Transverse colon (tissue), 4 donors: Measurements from ENCODE around the gene IFT74. TPM values are rescaled to one million over a fixed set of nuclear protein-coding genes. Genes with fewer than 3 reads are reported as not detected.

Experiments used
- DNase-seq: peaks from one replicate; pipeline ENCODE4 v3.0.0-alpha.2; 2019
- H3K27ac ChIP-seq, 4 donors: fragments of 200-600 bp; sonication (generic); 2 replicates each; pipeline ENCODE4 v1.5.1; 2016 to 2018; ENCODE audit warnings: inconsistent platforms in 4 of 4
- H3K27me3 ChIP-seq: fragments of 200-600 bp; sonication (generic); 2 replicates; pipeline ENCODE4 v1.5.1; 2017; ENCODE audit warnings: inconsistent platforms
- H3K36me3 ChIP-seq, 4 donors: fragments of 200-600 bp; sonication (generic); 2 replicates each; pipeline ENCODE4 v1.5.1; 2017 to 2019; ENCODE audit warnings: inconsistent platforms in 4 of 4
- H3K4me1 ChIP-seq, 4 donors: fragments of 200-600 bp; sonication (generic); 2 replicates each; pipeline ENCODE4 v1.5.1; 2017 to 2020; ENCODE audit warnings: inconsistent platforms in 4 of 4
- H3K4me3 ChIP-seq, 4 donors: fragments of 200-600 bp; sonication (generic); 1 replicate in 1 of 4; 2 replicates in 3 of 4; pipeline versions ENCODE4 v1.5.1 to v1.6.1; 2017 to 2019; ENCODE audit warnings: inconsistent platforms in 4 of 4
- H3K9me3 ChIP-seq, 2 donors: fragments of 200-600 bp; sonication (generic); 2 replicates each; pipeline ENCODE4 v1.5.1; 2017 to 2019; ENCODE audit warnings: inconsistent platforms in 2 of 2
- EP300 ChIP-seq: sonication (generic); formaldehyde crosslinking; IDR thresholded peaks from one replicate; pipeline ENCODE4 v1.6.1; 2017; ENCODE audit warnings: antibody characterized with exemption, low read depth
- POLR2A ChIP-seq: fragments of 450-650 bp; IDR thresholded peaks from one replicate; pipeline ENCODE4 v1.6.1; 2016; ENCODE audit warnings: antibody characterized with exemption, mild to moderate bottlenecking, moderate library complexity
- POLR2AphosphoS5 ChIP-seq, 3 donors: sonication (generic); formaldehyde crosslinking; IDR thresholded peaks; one replicate each; pipeline ENCODE4 v1.6.1; 2016; ENCODE audit warnings: antibody characterized with exemption in 3 of 3
- WGBS, 2 donors: methylation state at CpG; one replicate each; pipeline ENCODE4 v1.1.5; 2018; ENCODE audit warnings: low coverage in 1 of 2; 5-methylcytosine and 5-hydroxymethylcytosine counted together
- in situ Hi-C, 4 donors: fragments of 200-750 bp; cut with MboI; loops; one replicate each; pipeline versions ENCODE4 v1.15.0 to v1.15.1; 2017; ENCODE audit warnings: low sequenced_read_pairs in 3 of 4, low pct_ligation_motif_present in 1 of 4, low pct_unique_long_range_greater_than_20kb in 1 of 4
- intact Hi-C: fragments of 100-400 bp; cut with DNase I; formaldehyde crosslinking; loops from one replicate; pipeline ENCODE4 v1.15.1; 2023; ENCODE audit warnings: low total_unique reads
- total RNA-seq, 4 donors: library from RNA; depleted of rRNA; stranded (reverse); fragments of >200 nt; gene quantifications; one replicate each; pipeline ENCODE4 v1.1.0, GENCODE V29; 2016
- TF ChIP-seq, protein P1 (sequence below), 5 experiments: fragments of 200-600 bp in 3 of 5; fragments of 450-650 bp in 2 of 5; sonication (generic) in 3 of 5; IDR thresholded peaks; 1 replicate in 2 of 5; 2 replicates in 3 of 5; pipeline ENCODE4 v1.5.1; 2016 to 2017; ENCODE audit warnings: antibody characterized with exemption in 5 of 5, inconsistent platforms in 3 of 5, mild to moderate bottlenecking in 2 of 5, moderate library complexity in 1 of 5

IFT74 gene
- total RNA-seq, 4 donors from 2014 or later, result 1.9 to 14.3 (median 9.0) TPM

DNA sequence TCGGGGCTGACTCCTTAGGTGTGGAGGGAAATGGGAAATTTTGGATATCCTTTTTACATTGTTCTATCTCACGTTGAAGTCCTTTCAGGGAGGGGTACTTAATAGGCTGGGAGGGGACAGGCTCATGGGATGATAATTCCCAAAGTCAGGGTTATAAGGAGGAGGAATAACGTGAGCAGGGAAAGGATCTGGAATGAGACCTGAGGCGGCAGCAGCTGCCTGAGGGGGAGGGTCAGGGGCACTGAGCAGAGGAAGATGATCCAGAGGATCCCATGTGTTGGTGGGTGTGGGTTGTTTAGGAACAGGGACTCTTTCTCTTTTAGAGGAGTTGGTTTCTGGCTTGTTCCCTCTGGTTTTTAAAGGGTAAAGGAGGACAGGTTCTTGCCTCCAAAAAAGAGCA lies 18.7 kb downstream of the IFT74 start:
- no peak for DNase-seq
- H3K36me3 ChIP-seq, result peaks cover 0 to 1% (median 0%) of the 10 kb centered on the region in 4 donors
- no peaks in the 10 kb centered on the region for H3K9me3 ChIP-seq
- peaks cover 0 to 3% (median 0%) of the 10 kb centered on the region in 4 donors for H3K4me1 ChIP-seq
- no peak overlapping the region for H3K27ac ChIP-seq
- no peaks in the 10 kb centered on the region for H3K27me3 ChIP-seq
- no peak for TF ChIP-seq EP300
- TF ChIP-seq POLR2AphosphoS5 (IDR thresholded peaks at IDR 0.05), result no peak
- TF ChIP-seq, protein P1, sequence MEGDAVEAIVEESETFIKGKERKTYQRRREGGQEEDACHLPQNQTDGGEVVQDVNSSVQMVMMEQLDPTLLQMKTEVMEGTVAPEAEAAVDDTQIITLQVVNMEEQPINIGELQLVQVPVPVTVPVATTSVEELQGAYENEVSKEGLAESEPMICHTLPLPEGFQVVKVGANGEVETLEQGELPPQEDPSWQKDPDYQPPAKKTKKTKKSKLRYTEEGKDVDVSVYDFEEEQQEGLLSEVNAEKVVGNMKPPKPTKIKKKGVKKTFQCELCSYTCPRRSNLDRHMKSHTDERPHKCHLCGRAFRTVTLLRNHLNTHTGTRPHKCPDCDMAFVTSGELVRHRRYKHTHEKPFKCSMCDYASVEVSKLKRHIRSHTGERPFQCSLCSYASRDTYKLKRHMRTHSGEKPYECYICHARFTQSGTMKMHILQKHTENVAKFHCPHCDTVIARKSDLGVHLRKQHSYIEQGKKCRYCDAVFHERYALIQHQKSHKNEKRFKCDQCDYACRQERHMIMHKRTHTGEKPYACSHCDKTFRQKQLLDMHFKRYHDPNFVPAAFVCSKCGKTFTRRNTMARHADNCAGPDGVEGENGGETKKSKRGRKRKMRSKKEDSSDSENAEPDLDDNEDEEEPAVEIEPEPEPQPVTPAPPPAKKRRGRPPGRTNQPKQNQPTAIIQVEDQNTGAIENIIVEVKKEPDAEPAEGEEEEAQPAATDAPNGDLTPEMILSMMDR (IDR thresholded peaks at IDR 0.05), result no peak
- intact Hi-C loops, result loop anchor here (5.0 kb wide), 1 partner anchor 233 kb away; no protein-coding TSS in a partner anchor
- in situ Hi-C loops, result loop anchor here (10.0 to 25.0 kb wide), 3 partner anchors 230 to 240 kb away; no protein-coding TSS in a partner anchor
- WGBS, 2 donors, result 84 to 88% methylated on average over 3 to 4 of the region's 4 CpGs
- no peak overlapping the region for H3K4me3 ChIP-seq

DNA sequence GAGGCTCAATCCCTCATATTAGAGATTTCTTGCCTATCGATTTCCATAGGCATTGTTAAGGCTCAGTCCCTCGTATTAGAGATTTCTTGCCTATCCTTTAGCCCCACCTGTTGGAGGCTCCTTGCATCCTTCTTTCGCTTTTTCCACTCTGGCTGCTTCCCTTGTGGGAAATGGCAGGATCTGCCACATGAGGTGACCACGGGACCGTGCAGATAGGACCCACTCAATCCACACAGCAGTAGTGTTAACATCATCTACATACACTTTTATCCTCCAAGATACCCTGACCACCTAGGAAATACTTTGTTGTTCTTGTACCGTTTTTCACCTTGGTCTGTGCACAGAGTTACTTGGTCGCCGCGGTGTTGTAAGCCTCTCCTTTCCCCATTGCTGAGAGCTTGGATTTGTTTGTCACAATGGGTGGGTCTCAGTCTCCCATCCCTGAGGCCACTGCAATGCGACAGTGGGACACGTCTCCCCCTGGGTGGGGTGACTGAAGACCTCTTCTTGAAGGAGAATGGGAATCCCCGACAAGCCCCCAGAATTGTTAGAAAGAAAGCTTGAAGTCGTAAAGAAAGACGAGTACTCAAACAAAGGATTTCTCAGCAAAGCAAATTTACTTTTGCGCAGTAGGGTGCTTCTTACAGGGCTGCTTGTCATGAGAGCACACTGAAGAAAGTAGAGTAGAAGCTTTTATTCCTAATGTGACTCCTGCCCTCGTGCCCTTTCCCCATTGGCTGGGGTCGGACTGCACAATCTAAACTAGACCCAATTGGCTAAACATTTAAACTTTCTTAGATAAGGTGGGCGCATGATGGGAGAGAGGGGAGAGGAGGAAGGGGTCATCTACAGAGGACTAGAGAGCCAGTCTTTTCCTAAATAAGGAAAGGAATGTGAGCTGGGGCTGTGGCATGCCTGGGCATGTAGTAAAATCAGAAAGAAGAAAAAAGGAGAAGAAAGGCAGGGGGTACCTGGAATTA lies 19.8 kb downstream of the IFT74 start:
- no peaks in the 10 kb centered on the region for H3K36me3 ChIP-seq
- peak; percentile 56 for DNase-seq
- in situ Hi-C loops, result loop anchor here (10.0 to 25.0 kb wide), 3 partner anchors 231 to 241 kb away; no protein-coding TSS in a partner anchor
- intact Hi-C loops, result no loop called here
- peaks cover 0 to 3% (median 0%) of the 10 kb centered on the region in 4 donors for H3K4me1 ChIP-seq
- no peaks in the 10 kb centered on the region for H3K27me3 ChIP-seq
- H3K9me3 ChIP-seq, result no peaks in the 10 kb centered on the region
- H3K4me3 ChIP-seq, result no peak overlapping the region
- no peak overlapping the region for H3K27ac ChIP-seq
- 82 to 86% methylated on average over 10 to 18 of the region's 18 CpGs for WGBS, 2 donors
- TF ChIP-seq, protein P1 (IDR thresholded peaks at IDR 0.05), result peak; percentile 58 to 70 (median 60)
- TF ChIP-seq EP300, result no peak

DNA sequence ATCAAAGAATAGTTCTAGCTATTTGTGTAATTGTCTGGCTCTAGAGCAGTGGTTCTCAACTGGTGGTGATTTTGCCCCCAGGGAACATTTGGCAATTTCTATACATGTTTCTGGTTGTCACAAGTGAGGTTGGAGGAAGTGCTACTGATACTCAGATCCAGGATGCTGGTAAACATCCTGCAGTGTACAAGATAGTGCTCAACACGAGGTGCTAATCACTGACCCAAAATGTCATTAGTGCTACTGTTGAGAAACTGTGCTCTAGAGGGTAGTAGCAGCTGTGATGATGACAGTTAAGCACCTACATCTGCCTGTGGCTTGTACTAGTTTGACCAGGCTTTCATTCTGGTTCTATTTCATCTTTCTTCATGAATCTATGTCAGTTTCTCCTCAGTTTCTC lies 27.1 kb downstream of the IFT74 start:
- Histone ChIP-seq H3K4me3 (no peak overlapping the region), H3K27me3 (no peaks in the 10 kb centered on the region), H3K9me3 (no peaks in the 10 kb centered on the region), H3K36me3 (peaks cover 0 to 13% (median 6%) of the 10 kb centered on the region in 4 donors), H3K27ac (no peak overlapping the region), H3K4me1 (no peaks in the 10 kb centered on the region)
- intact Hi-C loops, result no loop called here
- WGBS, 2 donors, result 38% methylated on average over 1 of the region's 1 CpG; no CpG with 5 or more reads in 1 of the 2 donors
- TF ChIP-seq POLR2AphosphoS5 (IDR thresholded peaks at IDR 0.05) (no peak), EP300 (no peak), POLR2A (no peak)
- TF ChIP-seq, protein P1 (IDR thresholded peaks at IDR 0.05), result no peak
- in situ Hi-C loops, result loop anchor here in 2 of 4 donors (25.0 kb wide), 1 partner anchor 246 kb away; no protein-coding TSS in a partner anchor
- DNase-seq, result no peak

- intact Hi-C loops, result no loop called here
- TF ChIP-seq EP300 (no peak), POLR2A (no peak), POLR2AphosphoS5 (IDR thresholded peaks at IDR 0.05) (no peak)
- TF ChIP-seq, protein P1 (IDR thresholded peaks at IDR 0.05), result no peak
Observed at GRCh38 chr9:26995810-26996209, 39.6 kb downstream of the IFT74 start.

More at GRCh38 chr9:26995810-26996209, 39.6 kb downstream of the IFT74 start:
- H3K9me3 ChIP-seq, result no peaks in the 10 kb centered on the region
- in situ Hi-C loops, result loop anchor here in 2 of 4 donors (25.0 kb wide), 1 partner anchor 259 kb away; no protein-coding TSS in a partner anchor
- H3K4me3 ChIP-seq, result no peak overlapping the region
- H3K27me3 ChIP-seq, result no peaks in the 10 kb centered on the region
- H3K36me3 ChIP-seq, result peaks cover 0 to 35% (median 10%) of the 10 kb centered on the region in 4 donors
- no peak for DNase-seq
- 72 to 93% methylated on average over 2 of the region's 2 CpGs for WGBS, 2 donors
- H3K27ac ChIP-seq, result no peak overlapping the region
- no peaks in the 10 kb centered on the region for H3K4me1 ChIP-seq
